ENCODE results near the gene TOMM6.
A peak's percentile ranks its signal among the peaks of the same experiment; 100 is the strongest.
"Not testable (repeated sequence)": the region's sequence is repeated elsewhere in the genome, so short reads cannot be mapped to it uniquely, and the experiment has no call there.

Gene TOMM6

DNA sequence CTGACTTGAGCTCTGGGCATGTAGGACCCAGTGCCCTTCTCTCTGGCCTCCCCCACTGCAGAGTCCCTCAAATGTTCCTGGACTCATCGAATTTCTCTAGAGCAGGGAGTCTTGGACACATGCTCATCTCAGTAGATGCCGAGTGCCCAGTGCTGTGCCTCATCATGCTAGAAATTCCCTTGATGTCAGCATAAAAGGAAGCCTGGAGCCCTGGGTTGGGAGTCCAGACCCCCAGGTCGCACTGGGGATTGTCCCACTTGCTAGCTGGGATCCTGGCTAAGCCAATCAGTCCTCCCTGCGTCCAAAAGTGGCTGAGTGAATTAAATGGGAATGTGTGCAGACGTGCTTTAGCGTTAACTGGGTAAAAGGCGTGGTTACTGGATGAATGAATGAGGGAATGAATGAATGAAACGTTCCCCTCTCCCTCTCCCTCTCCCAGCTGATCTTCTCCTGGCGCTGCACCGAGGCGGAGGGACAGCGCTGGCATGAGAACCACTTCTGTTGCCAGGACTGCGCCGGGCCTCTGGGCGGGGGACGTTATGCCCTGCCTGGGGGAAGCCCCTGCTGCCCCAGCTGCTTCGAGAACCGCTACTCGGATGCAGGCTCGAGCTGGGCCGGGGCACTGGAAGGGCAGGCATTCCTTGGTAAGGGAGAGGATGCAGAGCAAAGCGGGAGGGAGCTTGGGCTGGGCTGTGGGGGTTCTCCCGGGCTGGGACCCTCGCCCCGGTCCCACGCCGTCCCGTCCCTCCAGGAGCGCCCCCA is 1.6 kb upstream of the TOMM6 start:
- DNase-seq, result no peak

DNA sequence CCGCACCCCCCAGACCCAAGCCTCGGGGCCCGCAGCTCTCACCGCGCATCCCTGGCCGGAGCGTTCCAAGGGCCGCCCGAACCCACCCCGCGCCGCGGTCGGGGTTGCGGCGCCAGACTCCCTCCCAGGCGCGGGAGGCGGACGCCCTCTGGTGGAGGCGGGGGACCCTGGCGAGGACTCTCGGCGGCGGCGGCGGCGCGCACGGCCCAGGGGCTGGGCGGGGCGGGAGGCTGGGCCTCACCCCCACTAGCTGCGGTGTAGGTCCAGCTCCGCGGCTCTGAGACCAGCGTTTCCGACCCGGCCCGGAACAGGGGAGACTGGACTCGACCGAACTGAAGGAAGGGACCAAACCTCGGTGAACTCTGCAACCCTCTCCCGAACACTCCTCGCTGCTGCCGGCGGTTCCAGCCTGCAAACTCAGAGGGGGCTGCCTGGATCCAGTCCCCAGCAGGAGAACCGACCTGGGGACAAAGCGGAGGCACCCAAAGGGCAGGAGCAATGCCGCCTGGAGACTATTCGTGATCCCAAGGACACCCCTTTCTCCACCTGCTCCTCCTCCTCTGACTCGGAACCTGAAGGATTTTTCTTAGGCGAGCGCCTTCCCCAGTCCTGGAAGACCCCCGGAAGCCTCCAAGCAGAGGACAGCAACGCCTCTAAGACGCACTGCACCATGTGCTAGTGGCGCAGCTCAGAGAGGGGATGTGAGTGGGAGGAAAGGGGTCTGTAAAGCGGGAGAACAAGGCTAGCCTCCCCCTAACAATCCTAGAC is 859 bp upstream of the TOMM6 start:
- peak; percentile 86 for DNase-seq

DNA sequence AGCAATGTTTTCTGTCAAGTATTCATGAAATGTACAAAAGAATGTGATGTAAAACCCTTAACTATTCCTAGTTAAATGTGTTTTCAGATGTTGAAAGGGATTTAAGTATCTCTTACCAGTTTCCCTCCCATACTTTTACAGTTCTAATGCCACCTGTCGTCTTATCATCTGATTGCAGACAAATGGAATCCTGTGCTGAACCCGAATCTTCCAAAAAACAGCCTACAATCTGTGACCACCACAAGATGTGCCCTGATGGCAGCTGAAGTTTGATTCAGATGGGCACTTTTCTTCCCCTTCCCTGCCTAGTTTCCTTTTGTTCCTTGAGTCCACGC is 1.9 kb downstream of the TOMM6 start:
- DNase-seq, result no peak

DNA sequence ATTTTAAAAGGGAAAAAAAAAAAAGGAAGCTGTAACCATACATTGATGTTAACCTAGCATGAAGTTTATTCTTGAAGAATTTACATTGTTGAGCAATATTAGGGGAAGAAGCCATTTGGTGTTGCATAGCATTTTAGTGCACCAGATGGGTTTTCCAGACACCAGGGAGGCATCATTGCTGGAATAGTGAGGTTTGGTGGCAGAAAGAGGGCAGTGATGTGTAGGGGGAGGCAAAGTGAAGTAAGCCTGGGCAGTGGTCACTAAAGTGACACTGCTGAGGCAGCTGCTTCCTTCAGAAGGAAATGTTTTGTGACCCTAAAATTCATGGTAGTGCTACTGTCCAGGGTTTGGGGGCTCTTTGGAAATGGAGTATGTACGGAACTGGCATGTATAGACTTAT is 2.6 kb downstream of the TOMM6 start:
- no peak for DNase-seq

DNA sequence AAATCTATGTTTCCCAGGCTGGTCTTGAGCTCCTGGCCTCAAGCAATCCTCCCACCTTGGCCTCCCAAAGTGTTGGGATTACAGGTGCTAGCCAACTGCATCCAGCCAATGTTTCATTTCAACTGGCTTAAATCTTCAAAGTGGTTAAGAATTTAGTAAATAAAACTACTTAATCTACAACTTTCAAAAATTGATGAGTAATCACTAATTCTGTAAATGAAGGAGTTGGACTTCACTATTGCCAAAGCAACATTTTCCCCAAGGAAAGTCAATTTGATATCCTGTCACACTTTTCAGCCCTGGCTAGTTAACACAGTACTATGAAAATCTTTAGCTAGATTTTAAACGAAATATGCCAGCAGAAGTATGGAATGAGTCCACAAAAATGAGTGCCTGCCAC is 3.8 kb downstream of the TOMM6 start:
- no peak for DNase-seq

DNA sequence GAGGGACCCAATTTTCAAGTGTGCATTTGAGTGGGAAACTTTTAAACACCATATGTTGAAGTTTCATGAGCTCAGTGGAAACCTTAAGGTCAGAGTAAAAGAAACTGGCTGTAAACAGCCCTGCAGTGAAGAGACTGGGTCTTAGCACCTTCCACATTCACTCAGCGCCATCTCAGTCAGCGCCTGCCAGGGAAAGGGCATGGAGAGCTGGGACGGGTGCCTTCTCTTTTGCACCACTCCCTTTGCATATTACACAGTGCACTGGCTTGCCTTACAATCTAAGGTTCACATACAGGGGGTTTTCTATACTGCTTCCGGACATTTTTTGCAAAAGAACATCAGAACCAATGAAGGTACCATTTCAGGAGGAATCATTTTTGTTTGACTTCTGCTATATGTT is 4.5 kb downstream of the TOMM6 start:
- DNase-seq, result no peak

DNA sequence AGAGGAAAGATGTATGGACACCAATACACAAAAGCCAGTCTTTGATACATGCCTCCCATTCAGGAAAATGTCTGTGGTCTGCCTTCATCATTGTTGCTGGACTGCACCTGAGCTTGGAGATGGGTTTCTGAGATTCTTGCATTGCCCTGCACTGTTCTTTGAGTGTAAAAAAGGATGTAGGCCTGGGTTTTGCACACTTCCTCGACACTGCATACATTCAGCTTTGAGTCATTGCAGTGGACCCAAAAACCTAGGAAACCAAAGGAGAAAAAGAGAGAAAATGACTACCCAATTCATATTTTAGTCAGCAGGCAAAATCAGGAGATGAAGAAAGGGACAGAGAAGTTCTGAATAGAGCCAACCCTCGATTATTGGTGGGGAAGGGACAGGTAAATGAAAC is 9.0 kb downstream of the TOMM6 start:
- DNase-seq, result no peak

DNA sequence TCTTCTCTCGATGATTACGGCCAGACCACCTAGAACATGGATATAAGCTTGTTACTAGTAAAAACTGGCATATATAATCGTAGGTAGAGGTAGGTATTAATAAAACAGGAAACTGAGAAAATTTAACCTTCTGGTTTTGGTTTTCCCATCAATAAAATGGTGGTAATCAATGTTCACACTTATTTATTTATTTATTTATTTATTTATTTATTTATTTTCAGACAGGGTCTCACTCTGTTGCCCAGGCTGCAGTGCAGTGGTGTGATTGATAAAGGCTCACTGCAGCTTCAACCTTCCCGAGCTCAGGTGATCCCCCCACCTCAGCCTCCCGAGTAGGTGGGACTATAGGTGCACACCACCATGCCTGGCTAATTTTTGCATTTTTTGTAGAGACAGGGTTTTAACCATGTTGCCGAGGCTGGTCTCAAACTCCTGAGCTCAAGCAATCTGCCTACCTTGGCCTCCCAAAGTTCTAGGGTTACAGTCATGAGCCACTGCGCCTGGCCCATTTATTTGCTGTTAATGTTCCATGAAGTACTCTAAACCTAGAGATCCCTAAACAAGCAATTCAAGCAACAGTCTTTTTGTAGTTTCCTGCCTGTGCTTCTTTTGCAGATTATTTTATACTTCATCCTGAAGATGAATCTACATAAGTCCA is 11.5 kb downstream of the TOMM6 start:
- no peak for DNase-seq

DNA sequence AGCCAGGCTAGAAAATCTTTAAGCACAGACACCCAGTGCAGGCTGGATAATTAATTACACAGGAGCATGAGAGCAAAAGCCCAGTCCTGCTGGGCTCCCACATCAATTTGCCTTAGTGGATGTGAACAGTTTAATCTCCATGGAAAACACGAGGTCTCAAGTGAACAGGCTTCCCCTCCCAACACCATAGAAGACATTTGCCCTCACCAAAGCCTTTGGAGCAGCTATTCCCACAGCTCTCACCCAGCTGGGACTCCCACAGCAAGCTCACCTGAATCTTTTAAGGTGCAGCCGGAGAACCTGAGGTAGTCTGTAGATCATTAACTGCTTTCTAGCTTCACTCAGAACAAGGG is 12.0 kb downstream of the TOMM6 start:
- DNase-seq, result no peak

DNA sequence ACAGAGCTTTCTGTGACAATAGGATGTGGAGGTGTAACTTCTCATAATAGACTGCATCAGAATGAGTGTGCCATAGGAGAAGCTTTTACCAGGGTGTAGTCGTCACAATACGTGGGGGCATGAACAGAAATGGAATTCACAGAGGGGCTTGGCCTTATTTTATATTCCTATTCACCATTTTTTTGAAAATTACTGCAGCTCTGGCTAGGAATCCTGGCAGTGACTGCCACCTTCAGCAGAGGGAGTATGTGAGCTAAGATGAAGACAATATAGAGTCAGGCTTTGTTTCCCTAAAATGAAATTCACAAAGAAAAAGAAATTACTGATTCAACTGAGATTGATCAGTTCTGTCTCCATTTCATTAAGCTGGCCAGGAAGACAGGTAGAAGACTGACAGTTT is 13.9 kb downstream of the TOMM6 start:
- DNase-seq, result no peak

DNA sequence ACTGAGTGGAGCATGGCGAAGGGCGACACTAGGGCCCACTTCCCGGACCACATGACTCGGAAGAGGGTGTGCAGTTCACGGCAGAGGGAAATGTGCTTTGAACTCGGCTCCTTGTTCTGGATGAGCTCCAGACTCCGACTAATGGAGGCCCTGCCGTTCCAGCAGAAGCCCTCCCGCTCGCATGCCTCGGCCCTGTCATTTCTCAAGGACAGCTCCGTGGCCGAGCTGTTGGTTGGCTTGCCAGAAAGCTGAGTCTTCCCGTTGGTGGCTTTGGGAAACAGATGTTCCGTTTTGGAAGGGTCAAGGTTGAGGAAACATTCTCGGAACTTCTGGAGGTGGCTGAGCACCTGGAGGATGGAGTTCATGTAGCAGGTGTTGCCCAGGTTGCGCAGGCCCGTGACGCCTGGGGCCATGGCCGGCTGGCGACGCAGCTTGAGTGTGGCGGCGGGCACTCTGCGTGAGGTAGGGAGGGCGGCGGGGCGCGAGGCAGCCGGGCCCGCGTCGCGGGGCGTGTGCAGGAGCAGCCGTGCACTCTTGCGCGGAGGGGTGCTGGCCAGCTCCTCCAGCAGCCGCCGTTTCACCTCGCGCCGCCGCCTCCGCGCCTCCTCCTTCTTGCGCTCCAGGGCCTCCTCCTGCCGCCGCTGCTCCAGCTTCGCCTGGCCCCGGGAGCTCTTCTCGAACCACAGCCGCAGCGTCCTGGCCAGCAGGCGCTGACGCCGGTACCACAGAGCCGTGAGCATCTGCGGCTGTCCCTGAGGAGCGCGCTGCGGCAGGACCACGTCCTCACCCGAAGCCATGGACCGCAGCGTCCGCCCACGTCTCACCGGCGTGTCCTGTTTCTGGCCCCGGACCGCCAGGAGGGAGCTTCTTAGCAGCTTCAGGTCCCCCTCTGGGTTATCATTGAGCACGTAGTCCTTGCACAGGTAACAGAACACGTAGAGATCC is 18.6 kb downstream of the TOMM6 start:
- no peak for DNase-seq

DNA sequence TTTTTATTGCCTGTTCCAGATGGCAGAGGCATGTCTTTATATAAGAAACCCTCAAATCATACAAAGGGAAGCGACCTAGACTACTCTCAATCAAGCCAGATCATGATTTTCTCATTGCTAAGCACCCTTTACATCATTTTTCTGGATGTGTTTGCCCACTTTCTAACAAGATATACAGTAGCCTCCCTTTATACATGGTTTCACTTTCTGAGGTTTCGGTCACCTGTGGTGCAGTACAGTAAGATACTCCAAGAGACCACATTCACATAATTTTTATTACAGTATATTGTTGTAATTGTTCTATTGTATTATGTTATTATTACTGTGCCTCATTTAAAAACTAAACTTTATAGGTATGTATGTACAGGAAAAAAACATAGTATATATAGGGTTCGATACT is 23.6 kb downstream of the TOMM6 start:
- DNase-seq, result no peak

DNA sequence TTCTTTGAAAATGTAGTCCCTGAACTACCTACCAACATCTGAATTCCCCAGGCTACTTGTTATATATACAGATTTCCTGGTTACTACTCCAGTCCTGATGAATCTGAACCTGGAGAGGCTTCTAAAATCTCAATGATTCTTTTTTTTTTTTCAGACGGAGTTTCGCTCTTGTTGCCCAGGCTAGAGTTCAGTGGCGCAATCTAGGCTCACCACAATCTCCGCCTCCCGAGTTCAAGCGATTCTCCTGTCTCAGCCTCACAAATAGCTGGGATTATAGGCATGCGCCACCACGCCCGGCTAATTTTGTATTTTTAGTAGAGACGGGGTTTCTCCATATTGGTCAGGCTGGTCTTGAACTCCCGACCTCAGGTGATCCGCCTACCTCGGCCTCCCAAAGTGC is 24.5 kb downstream of the TOMM6 start:
- DNase-seq, result not testable (repeated sequence)

DNA sequence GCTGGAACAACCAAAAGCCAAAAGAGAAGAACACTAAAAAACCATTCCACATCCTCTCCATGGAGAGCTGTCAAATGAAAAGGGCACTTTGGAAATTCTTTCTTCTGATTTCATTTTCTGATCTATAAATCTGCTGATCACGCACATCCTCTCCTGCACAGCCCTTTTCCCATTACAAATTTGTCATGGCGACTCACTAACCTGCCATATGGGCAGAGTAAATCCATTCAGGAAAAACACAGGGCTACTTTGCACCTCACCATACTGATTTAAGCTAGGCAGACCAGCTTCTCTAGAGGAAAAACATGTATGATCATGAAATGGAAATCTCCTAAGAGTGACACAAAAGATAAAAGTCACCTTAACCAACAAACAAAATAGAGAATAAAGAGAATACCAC is 26.0 kb downstream of the TOMM6 start:
- DNase-seq, result no peak

DNA sequence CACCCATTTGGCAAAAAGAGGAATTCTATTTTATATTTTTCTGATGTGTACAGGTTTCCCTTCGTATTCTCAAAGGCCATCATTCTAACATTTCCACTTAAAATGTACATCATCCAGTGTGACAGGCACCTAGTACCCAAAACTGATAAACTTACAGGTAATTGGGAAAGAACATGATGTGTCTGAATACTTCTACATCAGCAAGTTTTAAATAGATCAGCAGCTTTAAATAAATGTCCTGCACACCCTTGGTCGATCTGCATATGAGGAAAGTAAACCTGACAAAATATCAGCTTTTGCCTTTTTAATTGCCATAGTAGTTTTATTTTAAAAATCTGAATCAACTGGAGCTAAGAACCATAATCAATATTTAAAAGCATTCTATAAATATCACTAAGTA is 26.5 kb downstream of the TOMM6 start:
- no peak for DNase-seq

DNA sequence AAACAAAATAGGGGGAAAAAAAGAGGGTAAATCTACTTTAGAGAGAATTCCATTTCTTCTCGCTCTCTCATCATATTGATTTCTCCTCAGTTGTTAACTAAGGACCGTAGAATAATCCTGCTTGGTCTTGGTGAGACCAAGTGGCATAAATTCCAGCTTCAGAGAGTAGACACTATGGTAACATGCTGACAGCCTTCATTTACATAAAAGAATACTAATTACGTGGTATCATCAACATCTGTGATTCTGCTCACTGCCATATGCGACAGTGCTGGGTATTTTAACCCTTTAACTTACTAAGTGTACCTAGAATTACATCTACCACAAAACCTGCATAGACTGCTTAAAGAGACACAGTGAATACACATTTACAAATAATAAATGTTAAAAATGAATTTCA is 27.1 kb downstream of the TOMM6 start:
- DNase-seq, result no peak

DNA sequence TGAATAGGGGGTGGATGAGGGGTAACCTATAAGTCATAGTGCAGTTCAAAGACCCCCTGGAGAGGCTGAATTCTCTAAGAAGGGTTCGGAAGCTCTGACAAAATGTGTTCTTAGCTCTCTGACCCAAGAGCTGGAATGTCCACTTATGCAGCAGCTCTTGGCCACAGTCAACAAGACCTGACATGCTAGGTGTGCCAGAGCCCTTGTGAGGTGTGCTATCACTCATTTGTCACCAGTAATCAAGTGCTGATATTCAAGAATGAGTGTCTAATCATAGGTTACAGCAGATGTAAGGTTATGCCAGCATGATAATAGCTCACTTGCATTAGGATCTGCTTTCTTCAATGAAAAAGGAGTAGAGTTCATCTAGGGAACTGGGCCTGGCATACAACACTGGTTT is 28.1 kb downstream of the TOMM6 start:
- no peak for DNase-seq

DNA sequence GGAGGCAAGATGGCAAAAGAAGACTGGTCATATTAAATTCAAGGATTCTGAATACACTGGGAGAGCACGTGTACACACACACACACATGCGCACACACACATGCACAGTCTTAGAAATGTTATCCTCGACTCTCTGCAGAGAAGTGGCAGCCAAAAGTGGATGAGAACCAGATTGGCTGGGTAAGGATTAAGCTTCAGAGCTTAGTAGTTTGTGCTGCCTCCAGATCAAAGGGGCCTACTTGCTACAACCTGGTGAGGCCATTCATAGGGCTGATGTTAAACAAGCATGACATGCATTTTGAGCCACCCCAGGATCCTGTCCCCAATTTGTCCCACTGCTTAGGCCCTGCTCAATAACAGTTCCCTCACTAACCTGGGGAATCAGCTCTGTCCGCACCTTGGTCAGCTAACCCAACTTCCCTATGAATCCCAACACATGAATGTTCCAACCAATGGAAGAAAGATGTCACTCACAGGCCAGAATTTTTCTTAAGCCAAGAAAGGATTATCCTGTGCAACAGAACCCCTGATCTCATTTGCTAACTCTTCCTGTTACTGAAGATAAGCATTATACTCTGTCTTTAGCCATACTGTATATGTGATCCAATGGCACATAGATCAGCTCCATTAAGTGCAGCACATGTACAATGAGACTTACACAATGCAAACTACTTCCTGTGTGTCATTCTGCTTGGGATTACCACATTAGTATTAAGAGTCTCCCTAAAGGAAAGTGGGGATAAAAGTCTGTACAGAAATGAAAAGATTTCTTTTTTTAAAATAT is 31.0 kb downstream of the TOMM6 start:
- no peak for DNase-seq

DNA sequence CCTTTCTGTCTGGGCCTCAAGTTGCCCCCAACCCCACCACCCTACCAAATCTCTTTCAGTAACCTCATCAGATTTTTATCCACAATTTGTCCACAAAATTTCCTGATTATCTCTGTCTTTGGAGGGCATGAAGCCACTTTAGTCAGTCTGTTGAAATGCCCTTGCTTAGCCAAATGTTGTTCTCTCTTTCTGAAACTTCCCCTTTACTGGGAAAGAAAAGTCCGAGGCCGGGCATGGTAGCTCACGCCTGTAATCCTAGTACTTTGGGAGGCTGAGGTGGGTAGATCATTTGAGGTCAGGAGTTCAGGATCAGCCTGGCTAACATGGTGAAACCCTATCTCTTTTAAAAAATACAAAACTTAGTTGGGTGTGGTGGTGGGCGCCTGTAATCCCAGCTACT is 33.8 kb downstream of the TOMM6 start:
- DNase-seq, result no peak

DNA sequence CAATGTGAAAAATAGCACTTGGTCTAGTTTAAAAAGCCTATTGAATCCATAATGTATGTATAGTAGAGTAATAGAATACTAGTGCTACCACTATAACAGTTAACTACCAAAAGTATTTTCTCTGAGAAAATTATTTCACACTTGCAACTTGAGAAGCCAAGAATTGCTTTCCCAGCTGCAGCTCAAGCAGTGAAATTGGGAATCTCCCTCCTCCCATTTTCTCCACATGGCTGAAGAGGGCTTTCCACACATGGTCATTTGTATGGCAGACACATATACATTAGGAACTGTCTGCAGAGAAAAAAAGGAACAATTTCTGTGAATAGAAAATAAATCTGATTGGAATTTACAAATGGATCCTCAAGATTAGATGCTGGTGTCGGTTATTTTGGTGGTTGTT is 34.5 kb downstream of the TOMM6 start:
- no peak for DNase-seq

DNA sequence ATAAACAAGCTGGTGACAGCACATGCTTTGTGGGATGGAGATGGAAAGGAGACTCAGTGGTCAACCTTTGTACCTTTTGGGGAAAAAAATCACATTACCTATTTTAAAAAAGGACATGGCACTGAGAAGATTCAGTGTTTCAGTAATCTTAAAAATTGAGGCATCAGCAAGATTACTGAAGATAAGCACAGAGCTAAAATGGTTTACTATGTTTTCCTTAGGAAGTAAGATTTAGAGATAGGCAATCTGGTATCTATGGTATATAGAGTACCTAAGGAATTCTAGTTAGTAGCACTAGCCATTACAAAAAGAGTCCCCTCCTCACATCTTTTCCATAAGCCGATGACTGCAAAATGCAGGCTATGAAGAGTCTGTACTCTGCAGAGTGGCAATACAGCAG is 35.7 kb downstream of the TOMM6 start:
- DNase-seq, result no peak

All from activated CD4-positive, alpha-beta T cell treated with anti-CD3 and anti-CD28 coated beads, Interleukin-2, amount 50 U/mL, for 1 hour (primary cell).